GM12878 (cell line): ENCODE measurements around the gene EIF1. TPM values are rescaled to one million over a fixed set of nuclear protein-coding genes. Genes with fewer than 3 reads are reported as not detected.
A peak's percentile ranks its signal among the peaks of the same experiment; 100 is the strongest.

Source experiments
- BRCA1 ChIP-seq: IDR thresholded peaks from 2 replicates; pipeline ENCODE4 v1.6.1; 2011; ENCODE audit warnings: low read depth, low read length, improper control_type of control experiment
- CBX5 ChIP-seq: sonication (generic); IDR thresholded peaks from 2 replicates; pipeline ENCODE4 v1.6.1; 2016; ENCODE audit warnings: low read depth, moderate library complexity, mild to moderate bottlenecking, inconsistent platforms
- CEBPZ ChIP-seq: fragments of 150-350 bp; IDR thresholded peaks from 2 replicates; pipeline ENCODE4 v1.6.1; 2016; ENCODE audit warnings: low read depth, low read length
- CREB1 ChIP-seq: IDR thresholded peaks from 2 replicates; pipeline ENCODE4 v1.6.1; 2012; ENCODE audit warnings: low read depth, mild to moderate bottlenecking, inconsistent platforms
- E2F4 ChIP-seq: IDR thresholded peaks from 2 replicates; pipeline ENCODE4 v1.6.1; 2012; ENCODE audit warnings: low read depth, low read length, improper control_type of control experiment
- EGR1 ChIP-seq, 2 experiments: IDR thresholded peaks; 1 replicate in 1 of 2; 2 replicates in 1 of 2; pipeline ENCODE4 v1.6.1; 2011 to 2012; ENCODE audit warnings: low read depth in 2 of 2, low read length in 2 of 2, borderline replicate concordance in 1 of 2, mild to moderate bottlenecking in 1 of 2, moderate library complexity in 1 of 2
- ELK1 ChIP-seq: IDR thresholded peaks from 2 replicates; pipeline ENCODE4 v1.6.1; 2012; ENCODE audit warnings: low read depth, low read length, improper control_type of control experiment
- ESRRA ChIP-seq: IDR thresholded peaks from 2 replicates; pipeline ENCODE4 v1.6.1; 2012; ENCODE audit warnings: mild to moderate bottlenecking, low read length, improper control_type of control experiment
- GATAD2B ChIP-seq: fragments of 450-650 bp; conservative IDR thresholded peaks from 2 replicates; pipeline ENCODE4 v1.6.1; 2017; ENCODE audit warnings: low read depth, mild to moderate bottlenecking, moderate library complexity
- MYB ChIP-seq: fragments of 150-350 bp; IDR thresholded peaks from 2 replicates; pipeline ENCODE4 v1.6.1; 2014; ENCODE audit warnings: mild to moderate bottlenecking, low read depth, low read length, borderline replicate concordance
- PKNOX1 ChIP-seq: fragments of 450-650 bp; IDR thresholded peaks from 2 replicates; pipeline ENCODE4 v1.6.1; 2016; ENCODE audit warnings: mild to moderate bottlenecking
- PML ChIP-seq: IDR thresholded peaks from 2 replicates; pipeline ENCODE4 v1.6.1; 2012; ENCODE audit warnings: low read length, inconsistent platforms
- POLR2AphosphoS2 ChIP-seq: IDR thresholded peaks from 2 replicates; pipeline ENCODE4 v1.6.1; 2011; ENCODE audit warnings: low read depth, mild to moderate bottlenecking, low read length, improper control_type of control experiment, moderate library complexity
- POLR2AphosphoS5 ChIP-seq: IDR thresholded peaks from 2 replicates; pipeline ENCODE4 v1.6.1; 2011; ENCODE audit warnings: mild to moderate bottlenecking, low read length, inconsistent platforms
- POU2F2 ChIP-seq: IDR thresholded peaks from 3 replicates; pipeline ENCODE4 v1.6.1; 2011; ENCODE audit warnings: low read depth, mild to moderate bottlenecking, low read length, borderline replicate concordance
- RELB ChIP-seq: fragments of 450-650 bp; IDR thresholded peaks from 2 replicates; pipeline ENCODE4 v1.6.1; 2017; ENCODE audit warnings: low read depth, mild to moderate bottlenecking, moderate library complexity
- RFX5 ChIP-seq: IDR thresholded peaks from 2 replicates; pipeline ENCODE4 v1.6.1; 2011; ENCODE audit warnings: low read depth, low read length, improper control_type of control experiment
- SIX5 ChIP-seq: IDR thresholded peaks from 2 replicates; pipeline ENCODE4 v1.6.1; 2011; ENCODE audit warnings: mild to moderate bottlenecking, low read depth, low read length, moderate library complexity; ENCODE audit not compliant: severe bottlenecking
- SP1 ChIP-seq: IDR thresholded peaks from one replicate; pipeline ENCODE4 v1.6.1; 2011; ENCODE audit warnings: low read depth, low read length
- SRF ChIP-seq, 2 experiments: IDR thresholded peaks; 2 replicates each; pipeline ENCODE4 v1.6.1; 2011; ENCODE audit warnings: low read depth in 2 of 2, low read length in 2 of 2, mild to moderate bottlenecking in 1 of 2, moderate library complexity in 1 of 2
- ZNF274 ChIP-seq: IDR thresholded peaks from one replicate; pipeline ENCODE4 v1.8.0; 2011; ENCODE audit not compliant: insufficient read length, insufficient read depth
- ZNF622 ChIP-seq: fragments of 450-650 bp; IDR thresholded peaks from 2 replicates; pipeline ENCODE4 v1.6.1; 2017; ENCODE audit warnings: mild to moderate bottlenecking, inconsistent platforms
- polyA plus RNA-seq, 11 experiments: library from polyadenylated mRNA; depleted of rRNA in 4 of 11; unstranded in 6 of 11; stranded (reverse) in 5 of 11; fragments of >200 nt; fragmentation: Nextera tagmentation in 4 of 11; fragmentation: Illumina TruSeq in 1 of 11; extraction: Ambion mirVana in 4 of 11; extraction: Trizol in 1 of 11; gene quantifications; 1 replicate in 1 of 11; 2 replicates in 10 of 11; pipeline versions ENCODE4 v1.2.1 to v1.2.3, GENCODE V29; 2011 to 2016; ENCODE audit warnings: inconsistent platforms in 2 of 11, missing spikeins in 2 of 11, low read depth in 1 of 11
- total RNA-seq, 4 experiments: library from RNA; depleted of rRNA in 3 of 4; stranded (reverse); fragments of >200 nt in 3 of 4; fragmentation: Illumina TruSeq in 1 of 4; extraction: Trizol in 1 of 4; gene quantifications; 2 replicates each; pipeline versions ENCODE4 v1.2.1 to v1.2.3, GENCODE V29; 2013 to 2021

Gene EIF1
- total and polyA plus RNA-seq, 10 of the 15 experiments (the other 5 are each of a cell fraction or from before 2014, with no cell fraction given) = 39.4 to 815 (median 480) TPM

- TF ChIP-seq RELB (peak; percentile 22; the same call in 1 of the 2 replicates), POLR2AphosphoS2 (peak; percentile 99), RFX5 (0 out of 2 replicates have a peak, but pooled peaks have one; percentile 59), ESRRA (no peak; the same call in 1 of the 2 replicates), E2F4 (0 out of 2 replicates have a peak, but pooled peaks have one; percentile 9), GATAD2B (peak; percentile 86), CBX5 (no peak), CEBPZ (peak; percentile 46; the same call in 1 of the 2 replicates), ELK1 (peak; percentile 51; the same call in 1 of the 2 replicates), SRF (IDR thresholded peaks at IDR 0.05; ENCODE audit: low read depth in 2 of 2, low read length in 2 of 2) (no peak), ZNF274 (no peak), MYB (no peak), CREB1 (peak; percentile 99), POLR2AphosphoS5 (peak; percentile 99), SP1 (peak; percentile 86), POU2F2 (peak; percentile 91), SIX5 (no peak), BRCA1 (no peak), PKNOX1 (peak; percentile 98), EGR1 (IDR thresholded peaks at IDR 0.05; ENCODE audit: borderline replicate concordance in 1 of 2, low read depth in 2 of 2, low read length in 2 of 2) (peak in 1 of 2 experiments; percentile 72; a peak in 1 of 3 replicates), ZNF622 (no peak), PML (peak; percentile 99)
Observed at GRCh38 chr17:41688641-41689496, at the start of gene EIF1 (continued).
